ENCODE results near the gene FHAD1.

The FHAD1 gene

DNA sequence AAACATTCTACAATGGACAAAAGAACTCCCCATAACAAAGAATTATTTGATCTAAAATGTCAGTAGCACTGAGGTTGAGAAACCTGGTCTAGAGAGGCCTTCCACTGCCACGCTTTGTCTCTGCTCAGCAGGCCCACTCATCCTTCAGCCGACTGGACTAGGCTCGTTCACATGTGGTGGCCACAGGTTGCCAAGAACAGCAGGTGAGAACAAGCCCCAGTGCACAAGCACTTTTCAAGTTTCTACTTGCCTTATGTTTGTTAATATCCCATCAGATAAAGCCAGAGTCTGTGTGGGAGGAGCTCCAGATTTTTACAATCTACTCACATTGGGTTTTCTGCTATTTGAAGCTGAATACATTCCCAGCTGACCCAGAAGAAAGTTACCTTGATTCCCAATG is 153.6 kb downstream of the FHAD1 start:
- H2AFZ ChIP-seq (ENCODE audit: low read length), result no peak overlapping the region
- H2BK15ac ChIP-seq (ENCODE audit: low read length), result no peak overlapping the region
- H3K36me3 ChIP-seq (replicated peaks in 1 of 2; ENCODE audit: control insufficient read depth in 2 of 2, insufficient read depth in 2 of 2, low read length in 2 of 2), result no peaks in the 10 kb centered on the region
- H4K91ac ChIP-seq (ENCODE audit: low read depth, low read length, poor library complexity), result no peak overlapping the region
- H3K4ac ChIP-seq (ENCODE audit: low read length), result no peak overlapping the region
- peaks cover 3 to 8% of the 10 kb centered on the region in 2 donors for H3K9me3 ChIP-seq (replicated peaks in 1 of 2; ENCODE audit: control insufficient read depth in 2 of 2, insufficient read depth in 1 of 2, low read depth in 1 of 2, low read length in 2 of 2)
- no peaks in the 10 kb centered on the region for H3K4me1 ChIP-seq (ENCODE audit: control insufficient read depth in 2 of 2, insufficient read depth in 1 of 2, low read depth in 1 of 2, low read length in 2 of 2)
- no peak overlapping the region for H3K23ac ChIP-seq (ENCODE audit: low read depth, low read length, poor library complexity)
- no peaks in the 10 kb centered on the region for H3K79me1 ChIP-seq (ENCODE audit: low read depth, low read length)
- H2BK120ac ChIP-seq (ENCODE audit: low read depth, low read length), result no peak overlapping the region
- no peak overlapping the region for H2AK5ac ChIP-seq (ENCODE audit: low read depth, low read length)
- no peak overlapping the region for H2BK12ac ChIP-seq (ENCODE audit: low read length)
- no peak for DNase-seq (ENCODE audit: low spot score)
- H3K27me3 ChIP-seq (ENCODE audit: control insufficient read depth in 3 of 3, insufficient read depth in 3 of 3, low read depth in 1 of 3, low read length in 3 of 3), result peaks cover 0 to 16% (median 0%) of the 10 kb centered on the region in 3 experiments
- H3K14ac ChIP-seq (ENCODE audit: low read length), result no peak overlapping the region
- no peak overlapping the region for H3K4me2 ChIP-seq (ENCODE audit: insufficient read depth, low read length, poor library complexity, severe bottlenecking)
- H3K9ac ChIP-seq (ENCODE audit: low read depth, low read length, poor library complexity), result no peak overlapping the region
- H4K8ac ChIP-seq (ENCODE audit: low read depth, low read length), result no peak overlapping the region
- no peak overlapping the region for H2BK5ac ChIP-seq (ENCODE audit: low read length)
- H3K18ac ChIP-seq (ENCODE audit: low read length), result no peak overlapping the region
- no CpG with 5 or more reads among the region's 3 CpGs for WGBS, 2 donors (ENCODE audit: extremely low coverage in 2 of 2, insufficient read length in 2 of 2, insufficient replicate concordance in 1 of 2)
- no peak overlapping the region for H3K27ac ChIP-seq (replicated peaks; ENCODE audit: low read length)
- H3K4me3 ChIP-seq (ENCODE audit: low read length in 2 of 2), result no peak overlapping the region

DNA sequence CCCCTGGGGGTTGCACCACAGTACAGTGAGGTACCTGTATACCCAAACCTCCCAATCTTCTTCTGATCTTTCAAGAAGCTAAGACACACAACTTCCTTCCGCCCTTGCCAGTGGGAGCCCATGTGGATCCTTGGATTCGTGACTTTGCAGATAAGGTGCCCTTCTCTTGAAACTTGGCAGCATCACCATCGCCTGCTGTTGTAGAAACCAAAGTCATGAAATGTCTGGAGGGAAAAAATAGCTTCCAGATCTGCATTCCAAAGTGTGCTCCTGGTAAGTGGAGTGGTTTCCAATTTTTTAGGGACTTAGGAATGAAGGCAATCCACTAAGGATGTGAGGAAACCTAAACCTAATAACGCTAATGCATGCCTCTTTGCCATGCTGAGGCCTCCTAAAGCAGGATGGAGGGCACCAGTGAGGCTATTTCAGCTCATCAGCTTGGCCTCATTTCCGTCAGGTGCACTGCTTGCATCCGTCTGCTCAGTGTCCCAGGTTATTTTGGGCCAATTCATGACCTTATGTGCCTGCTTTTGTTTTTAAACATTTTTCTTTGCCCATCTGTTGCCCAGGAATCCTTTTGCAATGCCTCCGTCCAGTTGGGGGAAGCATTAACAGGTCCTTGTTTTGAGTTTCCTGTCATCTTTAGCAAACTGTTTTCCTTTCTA is 154.5 kb downstream of the FHAD1 start:
- Histone ChIP-seq H3K4ac (ENCODE audit: low read length) (no peak overlapping the region), H2BK12ac (ENCODE audit: low read length) (no peak overlapping the region), H2BK15ac (ENCODE audit: low read length) (no peak overlapping the region), H2BK120ac (ENCODE audit: low read depth, low read length) (no peak overlapping the region), H3K9ac (ENCODE audit: low read depth, low read length, poor library complexity) (no peak overlapping the region), H2AFZ (ENCODE audit: low read length) (no peak overlapping the region), H3K4me1 (ENCODE audit: control insufficient read depth in 2 of 2, insufficient read depth in 1 of 2, low read depth in 1 of 2, low read length in 2 of 2) (no peaks in the 10 kb centered on the region), H3K23ac (ENCODE audit: low read depth, low read length, poor library complexity) (no peak overlapping the region), H3K18ac (ENCODE audit: low read length) (no peak overlapping the region), H3K9me3 (replicated peaks in 1 of 2; ENCODE audit: control insufficient read depth in 2 of 2, insufficient read depth in 1 of 2, low read depth in 1 of 2, low read length in 2 of 2) (peaks cover 3 to 8% of the 10 kb centered on the region in 2 donors), H2AK5ac (ENCODE audit: low read depth, low read length) (no peak overlapping the region), H4K8ac (ENCODE audit: low read depth, low read length) (no peak overlapping the region), H4K91ac (ENCODE audit: low read depth, low read length, poor library complexity) (no peak overlapping the region), H3K14ac (ENCODE audit: low read length) (no peak overlapping the region), H3K4me3 (ENCODE audit: low read length in 2 of 2) (no peak overlapping the region), H3K27me3 (ENCODE audit: control insufficient read depth in 3 of 3, insufficient read depth in 3 of 3, low read depth in 1 of 3, low read length in 3 of 3) (peaks cover 0 to 23% (median 0%) of the 10 kb centered on the region in 3 experiments), H3K27ac (replicated peaks; ENCODE audit: low read length) (no peak overlapping the region), H2BK5ac (ENCODE audit: low read length) (no peak overlapping the region), H3K36me3 (replicated peaks in 1 of 2; ENCODE audit: control insufficient read depth in 2 of 2, insufficient read depth in 2 of 2, low read length in 2 of 2) (no peaks in the 10 kb centered on the region), H3K4me2 (ENCODE audit: insufficient read depth, low read length, poor library complexity, severe bottlenecking) (no peak overlapping the region), H3K79me1 (ENCODE audit: low read depth, low read length) (no peaks in the 10 kb centered on the region)
- no peak for DNase-seq (ENCODE audit: low spot score)
- WGBS, 2 donors (ENCODE audit: extremely low coverage in 2 of 2, insufficient read length in 2 of 2, insufficient replicate concordance in 1 of 2), result no CpG with 5 or more reads among the region's 7 CpGs

DNA sequence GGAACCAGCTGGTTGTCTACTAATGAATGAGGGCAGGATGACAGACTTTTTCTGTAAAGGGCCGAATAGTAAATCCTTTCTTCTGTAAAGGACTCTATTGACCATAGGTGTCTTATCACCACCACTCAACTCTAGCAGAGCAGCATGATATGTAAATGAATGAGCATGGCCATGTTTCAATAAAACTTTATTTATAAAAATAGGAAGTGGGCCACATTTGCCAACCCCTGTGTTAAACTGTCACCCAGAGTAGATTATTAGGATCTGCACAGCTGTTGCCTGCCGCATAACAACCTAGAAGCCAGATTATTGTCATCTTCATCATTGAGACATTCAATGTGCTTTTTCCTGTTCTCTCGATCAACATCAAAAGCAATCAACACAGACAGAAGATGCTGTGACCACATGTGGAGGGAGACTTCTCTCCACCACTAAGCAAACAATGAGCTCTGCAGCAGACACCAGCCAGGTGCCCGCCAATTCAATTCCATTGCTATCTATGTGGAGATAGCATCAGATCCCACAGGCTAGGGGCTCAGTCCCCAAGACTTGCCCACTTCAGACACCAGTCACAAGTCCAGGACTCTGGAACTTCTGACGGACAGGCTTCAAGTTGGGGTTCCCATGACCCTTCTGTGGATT is 155.9 kb downstream of the FHAD1 start:
- no peak overlapping the region for H4K8ac ChIP-seq (ENCODE audit: low read depth, low read length)

DNA sequence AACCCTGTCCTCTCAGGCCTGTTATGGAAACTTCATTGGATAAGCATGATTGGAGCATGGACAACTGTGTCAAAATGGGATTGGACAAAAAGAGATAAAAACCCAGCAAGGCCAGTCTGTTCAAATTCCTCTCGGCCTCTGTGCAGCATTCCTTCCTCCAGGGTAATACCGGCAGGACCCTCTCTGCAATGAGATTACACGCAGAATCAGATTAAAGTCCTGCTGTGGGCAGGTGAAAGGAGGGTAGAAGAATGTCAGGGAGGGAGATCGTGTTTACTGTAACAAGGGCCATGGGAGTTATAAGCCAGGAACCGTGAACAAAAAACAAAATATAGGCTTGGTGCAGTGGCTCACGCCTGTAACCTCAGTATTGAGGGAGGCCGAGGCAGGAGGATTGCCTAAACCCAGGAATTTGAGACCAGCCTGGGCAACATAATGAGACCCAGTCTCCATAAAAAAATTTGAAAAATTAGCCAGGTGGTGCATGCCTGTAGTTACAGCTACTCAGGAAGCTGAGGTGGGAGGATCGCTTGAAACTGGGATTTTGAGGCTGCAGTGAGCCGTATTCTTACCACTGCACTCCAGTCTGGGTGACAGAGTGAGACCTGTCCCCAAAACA is 157.0 kb downstream of the FHAD1 start:
- Histone ChIP-seq H3K4me2 (ENCODE audit: insufficient read depth, low read length, poor library complexity, severe bottlenecking) (no peak overlapping the region), H4K8ac (ENCODE audit: low read depth, low read length) (no peak overlapping the region), H3K27me3 (ENCODE audit: control insufficient read depth in 3 of 3, insufficient read depth in 3 of 3, low read depth in 1 of 3, low read length in 3 of 3) (peaks cover 0 to 48% (median 3%) of the 10 kb centered on the region in 3 experiments), H3K4me1 (ENCODE audit: control insufficient read depth in 2 of 2, insufficient read depth in 1 of 2, low read depth in 1 of 2, low read length in 2 of 2) (peaks cover 6% of the 10 kb centered on the region in 2 donors), H2BK15ac (ENCODE audit: low read length) (no peak overlapping the region), H3K4ac (ENCODE audit: low read length) (no peak overlapping the region), H2AFZ (ENCODE audit: low read length) (no peak overlapping the region), H4K91ac (ENCODE audit: low read depth, low read length, poor library complexity) (no peak overlapping the region), H3K27ac (replicated peaks; ENCODE audit: low read length) (no peak overlapping the region), H3K36me3 (replicated peaks in 1 of 2; ENCODE audit: control insufficient read depth in 2 of 2, insufficient read depth in 2 of 2, low read length in 2 of 2) (no peaks in the 10 kb centered on the region), H3K4me3 (ENCODE audit: low read length in 2 of 2) (no peak overlapping the region), H3K18ac (ENCODE audit: low read length) (no peak overlapping the region), H2BK12ac (ENCODE audit: low read length) (no peak overlapping the region), H3K9ac (ENCODE audit: low read depth, low read length, poor library complexity) (no peak overlapping the region), H2BK120ac (ENCODE audit: low read depth, low read length) (no peak overlapping the region), H2BK5ac (ENCODE audit: low read length) (no peak overlapping the region), H3K79me1 (ENCODE audit: low read depth, low read length) (no peaks in the 10 kb centered on the region), H3K9me3 (replicated peaks in 1 of 2; ENCODE audit: control insufficient read depth in 2 of 2, insufficient read depth in 1 of 2, low read depth in 1 of 2, low read length in 2 of 2) (peaks cover 3 to 8% of the 10 kb centered on the region in 2 donors), H2AK5ac (ENCODE audit: low read depth, low read length) (no peak overlapping the region), H3K23ac (ENCODE audit: low read depth, low read length, poor library complexity) (no peak overlapping the region), H3K14ac (ENCODE audit: low read length) (no peak overlapping the region)
- no CpG with 5 or more reads among the region's 9 CpGs for WGBS, 2 donors (ENCODE audit: extremely low coverage in 2 of 2, insufficient read length in 2 of 2, insufficient replicate concordance in 1 of 2)
- DNase-seq (ENCODE audit: low spot score), result no peak

More for the DNA sequence above, 155.9 kb downstream of the FHAD1 start:
- H2BK120ac ChIP-seq (ENCODE audit: low read depth, low read length), result no peak overlapping the region
- peaks cover 3 to 8% of the 10 kb centered on the region in 2 donors for H3K9me3 ChIP-seq (replicated peaks in 1 of 2; ENCODE audit: control insufficient read depth in 2 of 2, insufficient read depth in 1 of 2, low read depth in 1 of 2, low read length in 2 of 2)
- no peak overlapping the region for H3K4me3 ChIP-seq (ENCODE audit: low read length in 2 of 2)
- H3K4ac ChIP-seq (ENCODE audit: low read length), result no peak overlapping the region
- no peak overlapping the region for H2BK5ac ChIP-seq (ENCODE audit: low read length)
- H4K91ac ChIP-seq (ENCODE audit: low read depth, low read length, poor library complexity), result no peak overlapping the region
- H2AK5ac ChIP-seq (ENCODE audit: low read depth, low read length), result no peak overlapping the region
- H2AFZ ChIP-seq (ENCODE audit: low read length), result no peak overlapping the region
- no peak overlapping the region for H3K4me2 ChIP-seq (ENCODE audit: insufficient read depth, low read length, poor library complexity, severe bottlenecking)
- no peaks in the 10 kb centered on the region for H3K36me3 ChIP-seq (replicated peaks in 1 of 2; ENCODE audit: control insufficient read depth in 2 of 2, insufficient read depth in 2 of 2, low read length in 2 of 2)
- no peak for DNase-seq (ENCODE audit: low spot score)
- H3K9ac ChIP-seq (ENCODE audit: low read depth, low read length, poor library complexity), result peak overlapping the region; percentile 1
- H2BK15ac ChIP-seq (ENCODE audit: low read length), result no peak overlapping the region
- H3K27ac ChIP-seq (replicated peaks; ENCODE audit: low read length), result no peak overlapping the region
- H2BK12ac ChIP-seq (ENCODE audit: low read length), result no peak overlapping the region
- no peaks in the 10 kb centered on the region for H3K79me1 ChIP-seq (ENCODE audit: low read depth, low read length)
- H3K27me3 ChIP-seq (ENCODE audit: control insufficient read depth in 3 of 3, insufficient read depth in 3 of 3, low read depth in 1 of 3, low read length in 3 of 3), result peaks cover 0 to 37% (median 0%) of the 10 kb centered on the region in 3 experiments
- WGBS, 2 donors (ENCODE audit: extremely low coverage in 2 of 2, insufficient read length in 2 of 2, insufficient replicate concordance in 1 of 2), result no CpG with 5 or more reads among the region's 5 CpGs
- no peak overlapping the region for H3K14ac ChIP-seq (ENCODE audit: low read length)
- H3K23ac ChIP-seq (ENCODE audit: low read depth, low read length, poor library complexity), result no peak overlapping the region
- no peak overlapping the region for H3K18ac ChIP-seq (ENCODE audit: low read length)
- H3K4me1 ChIP-seq (ENCODE audit: control insufficient read depth in 2 of 2, insufficient read depth in 1 of 2, low read depth in 1 of 2, low read length in 2 of 2), result no peaks in the 10 kb centered on the region
